CD4-positive, alpha-beta T cell (primary cell): ENCODE data around the gene KIAA0319L. TPM values are rescaled to one million over a fixed set of nuclear protein-coding genes. Genes with fewer than 3 reads are reported as not detected.

Source experiments
- ATAC-seq: fragments of 200-7000 bp; cut with Tn5 transposase; one replicate; pipeline ENCODE4 v1.10.0; 2022; ENCODE audit warnings: mild to moderate bottlenecking; ENCODE audit not compliant: poor library complexity
- CTCF ChIA-PET: fragments of 350-600 bp; sonication (Branson Sonifier 250); formaldehyde crosslinking; loops from one replicate; lab custom pipeline; 2021; ENCODE audit warnings: antibody characterized with exemption, inconsistent platforms; lab: Charles Lee
- POLR2A ChIA-PET: fragments of 350-600 bp; sonication (Branson Sonifier 250); formaldehyde crosslinking; loops from one replicate; lab custom pipeline; 2021; ENCODE audit warnings: antibody characterized with exemption, inconsistent platforms; lab: Charles Lee
- DNase-seq, 14 experiments: peaks; one replicate each; pipeline ENCODE4 v3.0.0-alpha.2; 2013 to 2020; ENCODE audit warnings: mixed read lengths in 2 of 14
- H3K27ac ChIP-seq, 2 donors: one replicate each; pipeline versions ENCODE4 v1.5.1 to v1.7.0; 2013; ENCODE audit warnings: low read length in 2 of 2, low read depth in 1 of 2, mild to moderate bottlenecking in 1 of 2
- H3K27me3 ChIP-seq, 2 experiments: 1 replicate in 1 of 2; 2 replicates in 1 of 2; pipeline versions ENCODE4 v1.6.1 to v1.7.0; 2013; ENCODE audit warnings: low read length in 2 of 2, control low read depth in 1 of 2, mild to moderate bottlenecking in 1 of 2, moderate library complexity in 1 of 2; ENCODE audit not compliant: insufficient read depth in 2 of 2, control insufficient read depth in 1 of 2
- H3K36me3 ChIP-seq: one replicate; pipeline ENCODE4 v1.6.1; 2013; ENCODE audit warnings: low read length, control low read depth; ENCODE audit not compliant: insufficient read depth
- H3K4me1 ChIP-seq: one replicate; pipeline ENCODE4 v1.6.1; 2013; ENCODE audit warnings: low read length, control low read depth; ENCODE audit not compliant: insufficient read depth
- H3K4me3 ChIP-seq: one replicate; pipeline ENCODE4 v1.5.1; 2013; ENCODE audit warnings: mild to moderate bottlenecking, low read length, moderate library complexity
- H3K9me3 ChIP-seq, 2 experiments: 1 replicate in 1 of 2; 2 replicates in 1 of 2; pipeline versions ENCODE4 v1.6.1 to v1.7.0; 2013; ENCODE audit warnings: low read length in 2 of 2, mild to moderate bottlenecking in 2 of 2, control low read depth in 1 of 2, moderate library complexity in 1 of 2; ENCODE audit not compliant: control insufficient read depth in 1 of 2, insufficient read depth in 1 of 2
- H3K27ac Mint-ChIP-seq: one replicate; pipeline ENCODE4 v1.8.0; 2020; ENCODE audit warnings: mixed read lengths
- H3K27me3 Mint-ChIP-seq: one replicate; pipeline ENCODE4 v1.8.0; 2021; ENCODE audit warnings: mixed read lengths
- H3K36me3 Mint-ChIP-seq: one replicate; pipeline ENCODE4 v1.8.0; 2021; ENCODE audit warnings: low read depth, mixed read lengths
- H3K4me1 Mint-ChIP-seq: one replicate; pipeline ENCODE4 v1.8.0; 2021; ENCODE audit warnings: low read depth, mixed read lengths
- H3K4me3 Mint-ChIP-seq: one replicate; pipeline ENCODE4 v1.8.0; 2020; ENCODE audit warnings: mild to moderate bottlenecking, mixed read lengths
- H3K9me3 Mint-ChIP-seq: one replicate; pipeline ENCODE4 v1.8.0; 2020; ENCODE audit warnings: mixed read lengths
- intact Hi-C, 2 experiments: fragments of 100-400 bp; cut with DNase I in 1 of 2; cut with micrococcal nuclease in 1 of 2; formaldehyde crosslinking; loops; one replicate each; pipeline versions ENCODE4 v1.15.1 to v1.9.0; 2023 to 2025; cut with DNase I, micrococcal nuclease
- total RNA-seq, 174 experiments: library from RNA in 2 of 174; stranded (reverse) in 2 of 174; gene quantifications; one replicate each; pipeline ENCODE4 v1.2.3 and lab custom pipeline; 2021 to 2026
- TF ChIP-seq, protein P1 (sequence below): fragments of 200-600 bp; IDR thresholded peaks from one replicate; pipeline ENCODE4 v1.8.0; 2022; ENCODE audit warnings: antibody characterized with exemption, mild to moderate bottlenecking

Gene KIAA0319L
- total RNA-seq, 2 experiments from 2014 or later, result 50.9 to 53.3 TPM

DNA sequence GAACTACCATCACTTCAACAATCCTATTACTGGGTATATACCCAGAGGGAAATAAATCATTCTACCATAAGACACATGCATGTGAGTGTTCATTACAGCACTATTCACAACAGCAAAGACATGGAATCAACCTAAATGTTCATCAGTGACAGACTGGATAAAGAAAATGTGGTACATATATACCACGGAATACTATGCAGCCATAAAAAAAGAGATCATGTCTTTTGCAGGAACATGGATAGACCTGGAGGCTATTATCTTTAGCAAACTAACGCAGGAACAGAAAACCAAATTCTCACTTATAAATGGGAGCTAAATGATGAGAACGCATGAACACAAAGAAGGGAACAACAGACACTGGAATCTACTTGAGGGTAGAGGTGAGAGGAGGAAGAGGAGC lies 39.0 kb downstream of the KIAA0319L start:
- peaks cover 50% of the 10 kb centered on the region for H3K4me1 Mint-ChIP-seq
- DNase-seq (no peak), ATAC-seq (no peak)
- H3K4me3 Mint-ChIP-seq, result no peak overlapping the region
- ChIA-PET POLR2A (interaction anchor here (1.4 kb wide), 1 partner anchor 12 kb away, joined by 5 read pairs; no protein-coding TSS in a partner anchor), CTCF (interaction anchor here (0.7 kb wide), 1 partner anchor 11 kb away, joined by 4 read pairs; no protein-coding TSS in a partner anchor)
- H3K9me3 Mint-ChIP-seq, result peaks cover 15% of the 10 kb centered on the region
- Histone ChIP-seq H3K27me3 (no peaks in the 10 kb centered on the region), H3K4me1 (no peaks in the 10 kb centered on the region), H3K4me3 (no peak overlapping the region), H3K9me3 (peaks cover 0 to 6% of the 10 kb centered on the region in 2 experiments), H3K36me3 (no peaks in the 10 kb centered on the region), H3K27ac (no peak overlapping the region)
- H3K36me3 Mint-ChIP-seq, result peaks cover 65% of the 10 kb centered on the region
- H3K27ac Mint-ChIP-seq, result no peak overlapping the region
- H3K27me3 Mint-ChIP-seq, result no peaks in the 10 kb centered on the region
- TF ChIP-seq, protein P1, sequence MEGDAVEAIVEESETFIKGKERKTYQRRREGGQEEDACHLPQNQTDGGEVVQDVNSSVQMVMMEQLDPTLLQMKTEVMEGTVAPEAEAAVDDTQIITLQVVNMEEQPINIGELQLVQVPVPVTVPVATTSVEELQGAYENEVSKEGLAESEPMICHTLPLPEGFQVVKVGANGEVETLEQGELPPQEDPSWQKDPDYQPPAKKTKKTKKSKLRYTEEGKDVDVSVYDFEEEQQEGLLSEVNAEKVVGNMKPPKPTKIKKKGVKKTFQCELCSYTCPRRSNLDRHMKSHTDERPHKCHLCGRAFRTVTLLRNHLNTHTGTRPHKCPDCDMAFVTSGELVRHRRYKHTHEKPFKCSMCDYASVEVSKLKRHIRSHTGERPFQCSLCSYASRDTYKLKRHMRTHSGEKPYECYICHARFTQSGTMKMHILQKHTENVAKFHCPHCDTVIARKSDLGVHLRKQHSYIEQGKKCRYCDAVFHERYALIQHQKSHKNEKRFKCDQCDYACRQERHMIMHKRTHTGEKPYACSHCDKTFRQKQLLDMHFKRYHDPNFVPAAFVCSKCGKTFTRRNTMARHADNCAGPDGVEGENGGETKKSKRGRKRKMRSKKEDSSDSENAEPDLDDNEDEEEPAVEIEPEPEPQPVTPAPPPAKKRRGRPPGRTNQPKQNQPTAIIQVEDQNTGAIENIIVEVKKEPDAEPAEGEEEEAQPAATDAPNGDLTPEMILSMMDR, result no peak
- intact Hi-C loops, result no loop called here

DNA sequence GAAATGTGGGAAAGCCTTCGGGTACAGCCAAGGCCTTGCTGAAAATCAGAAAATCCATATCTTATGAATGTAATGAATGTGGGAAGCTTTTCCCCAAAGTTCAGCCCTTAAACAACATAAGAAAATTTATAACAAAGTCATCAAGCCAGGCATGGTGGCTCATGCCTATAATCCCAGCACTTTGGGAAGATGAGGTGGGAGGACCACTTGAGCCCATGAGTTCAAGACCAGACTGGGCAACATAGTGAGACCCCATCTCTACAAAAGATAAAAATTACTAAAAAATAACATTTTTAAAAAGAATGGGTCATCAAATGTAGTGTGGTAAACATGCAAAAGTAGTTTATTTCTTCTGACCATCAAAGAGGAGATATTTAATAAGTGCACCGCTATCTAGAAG lies 45.9 kb downstream of the KIAA0319L start:
- CTCF ChIA-PET, result interaction anchor here (1.1 to 1.3 kb wide), 2 partner anchors 54 to 60 kb away, joined by 3 to 4 read pairs; no protein-coding TSS in a partner anchor
- POLR2A ChIA-PET, result interaction anchor here (1.1 kb wide), 1 partner anchor 28 kb away, joined by 4 read pairs; no protein-coding TSS in a partner anchor
- H3K27ac Mint-ChIP-seq, result no peak overlapping the region
- peaks cover 0 to 6% of the 10 kb centered on the region in 2 experiments for H3K9me3 ChIP-seq
- no peak overlapping the region for H3K4me3 ChIP-seq
- no peak overlapping the region for H3K27ac ChIP-seq
- H3K9me3 Mint-ChIP-seq, result peaks cover 12% of the 10 kb centered on the region
- no peak for ATAC-seq
- H3K36me3 ChIP-seq, result no peaks in the 10 kb centered on the region
- peaks cover 62% of the 10 kb centered on the region for H3K4me1 Mint-ChIP-seq
- H3K36me3 Mint-ChIP-seq, result peaks cover 26% of the 10 kb centered on the region
- intact Hi-C loops, result no loop called here
- H3K4me3 Mint-ChIP-seq, result no peak overlapping the region
- H3K27me3 ChIP-seq, result no peaks in the 10 kb centered on the region
- no peaks in the 10 kb centered on the region for H3K27me3 Mint-ChIP-seq
- DNase-seq, result no peak
- TF ChIP-seq, protein P1, result no peak
- H3K4me1 ChIP-seq, result peaks cover 32% of the 10 kb centered on the region

DNA sequence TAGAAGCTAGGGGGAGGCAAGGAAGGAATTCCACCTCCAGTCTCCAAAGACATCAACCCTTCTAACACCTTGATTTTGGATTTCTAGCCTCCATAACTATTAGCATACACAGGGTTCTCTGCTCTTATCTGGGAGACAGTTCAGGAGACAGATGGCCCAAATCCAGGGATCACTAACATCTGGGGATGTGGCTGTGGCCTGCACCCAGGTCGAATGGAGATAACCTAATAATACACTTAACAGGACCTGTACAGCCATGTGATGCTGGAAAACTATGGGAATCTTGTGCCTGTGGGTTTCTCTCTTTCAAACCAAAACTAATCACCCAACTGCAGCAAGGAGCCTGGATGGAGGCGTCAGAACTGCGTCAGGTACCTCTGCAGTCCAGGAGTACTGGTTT lies 47.6 kb downstream of the KIAA0319L start:
- no peaks in the 10 kb centered on the region for H3K27me3 ChIP-seq
- ChIA-PET POLR2A (interaction anchor here (0.7 to 2.0 kb wide), 3 partner anchors 27 to 58 kb away, joined by 3 to 9 read pairs (median 5); no protein-coding TSS in a partner anchor), CTCF (no interaction called here)
- Mint-ChIP-seq H3K36me3 (peaks cover 10% of the 10 kb centered on the region), H3K27ac (peak overlapping the region; percentile 88), H3K27me3 (no peaks in the 10 kb centered on the region), H3K4me1 (peaks cover 71% of the 10 kb centered on the region), H3K4me3 (no peak overlapping the region), H3K9me3 (peaks cover 3% of the 10 kb centered on the region)
- H3K4me1 ChIP-seq, result peaks cover 41% of the 10 kb centered on the region
- no peaks in the 10 kb centered on the region for H3K36me3 ChIP-seq
- ATAC-seq, result no peak
- no peak overlapping the region for H3K4me3 ChIP-seq
- no peaks in the 10 kb centered on the region for H3K9me3 ChIP-seq
- no peak overlapping the region for H3K27ac ChIP-seq
- intact Hi-C loops, result loop anchor here in 1 of 2 experiments (5.0 kb wide), 1 partner anchor 57 kb away; no protein-coding TSS in a partner anchor
- TF ChIP-seq, protein P1, result no peak
- no peak for DNase-seq
